HCT116 (cell line): Measurements from ENCODE around the gene HMCN2.

ENCODE experiments used
- CTCF ChIP-seq, 3 experiments: fragments of 200-600 bp in 1 of 3; sonication (generic) in 1 of 3; IDR thresholded peaks in 2 of 3; conservative IDR thresholded peaks in 1 of 3; 2 replicates each; pipeline ENCODE4 v1.5.1; 2012 to 2017; ENCODE audit warnings: low read depth in 2 of 3, low read length in 2 of 3, antibody characterized with exemption in 1 of 3, borderline replicate concordance in 1 of 3, control low read depth in 1 of 3, mild to moderate bottlenecking in 1 of 3, mixed read lengths in 1 of 3, mixed run types in 1 of 3, moderate library complexity in 1 of 3; ENCODE audit not compliant: insufficient read depth in 1 of 3
- EZH2 ChIP-seq: fragments of 200-600 bp; sonication (generic); IDR thresholded peaks from 2 replicates; pipeline ENCODE4 v1.6.1; 2017; ENCODE audit warnings: antibody characterized with exemption, mixed run types
- TF ChIP-seq, protein P1 (sequence below): IDR thresholded peaks from 2 replicates; pipeline ENCODE4 v1.6.1; 2012; ENCODE audit warnings: low read depth

- TF ChIP-seq CTCF (IDR thresholded peaks at IDR 0.05 in 2 of 3, conservative IDR thresholded peaks at IDR 0.05 in 1 of 3; ENCODE audit: borderline replicate concordance in 1 of 3, insufficient read depth in 1 of 3, low read depth in 2 of 3, low read length in 2 of 3) (no peak), EZH2 (no peak)
- TF ChIP-seq, protein P1, sequence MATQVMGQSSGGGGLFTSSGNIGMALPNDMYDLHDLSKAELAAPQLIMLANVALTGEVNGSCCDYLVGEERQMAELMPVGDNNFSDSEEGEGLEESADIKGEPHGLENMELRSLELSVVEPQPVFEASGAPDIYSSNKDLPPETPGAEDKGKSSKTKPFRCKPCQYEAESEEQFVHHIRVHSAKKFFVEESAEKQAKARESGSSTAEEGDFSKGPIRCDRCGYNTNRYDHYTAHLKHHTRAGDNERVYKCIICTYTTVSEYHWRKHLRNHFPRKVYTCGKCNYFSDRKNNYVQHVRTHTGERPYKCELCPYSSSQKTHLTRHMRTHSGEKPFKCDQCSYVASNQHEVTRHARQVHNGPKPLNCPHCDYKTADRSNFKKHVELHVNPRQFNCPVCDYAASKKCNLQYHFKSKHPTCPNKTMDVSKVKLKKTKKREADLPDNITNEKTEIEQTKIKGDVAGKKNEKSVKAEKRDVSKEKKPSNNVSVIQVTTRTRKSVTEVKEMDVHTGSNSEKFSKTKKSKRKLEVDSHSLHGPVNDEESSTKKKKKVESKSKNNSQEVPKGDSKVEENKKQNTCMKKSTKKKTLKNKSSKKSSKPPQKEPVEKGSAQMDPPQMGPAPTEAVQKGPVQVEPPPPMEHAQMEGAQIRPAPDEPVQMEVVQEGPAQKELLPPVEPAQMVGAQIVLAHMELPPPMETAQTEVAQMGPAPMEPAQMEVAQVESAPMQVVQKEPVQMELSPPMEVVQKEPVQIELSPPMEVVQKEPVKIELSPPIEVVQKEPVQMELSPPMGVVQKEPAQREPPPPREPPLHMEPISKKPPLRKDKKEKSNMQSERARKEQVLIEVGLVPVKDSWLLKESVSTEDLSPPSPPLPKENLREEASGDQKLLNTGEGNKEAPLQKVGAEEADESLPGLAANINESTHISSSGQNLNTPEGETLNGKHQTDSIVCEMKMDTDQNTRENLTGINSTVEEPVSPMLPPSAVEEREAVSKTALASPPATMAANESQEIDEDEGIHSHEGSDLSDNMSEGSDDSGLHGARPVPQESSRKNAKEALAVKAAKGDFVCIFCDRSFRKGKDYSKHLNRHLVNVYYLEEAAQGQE, result no peak
These were observed 193.2 kb downstream of the HMCN2 start for GRCh38 chr9:130458804-130459067.
